ENCODE data around the gene APOD.

APOD gene

DNA sequence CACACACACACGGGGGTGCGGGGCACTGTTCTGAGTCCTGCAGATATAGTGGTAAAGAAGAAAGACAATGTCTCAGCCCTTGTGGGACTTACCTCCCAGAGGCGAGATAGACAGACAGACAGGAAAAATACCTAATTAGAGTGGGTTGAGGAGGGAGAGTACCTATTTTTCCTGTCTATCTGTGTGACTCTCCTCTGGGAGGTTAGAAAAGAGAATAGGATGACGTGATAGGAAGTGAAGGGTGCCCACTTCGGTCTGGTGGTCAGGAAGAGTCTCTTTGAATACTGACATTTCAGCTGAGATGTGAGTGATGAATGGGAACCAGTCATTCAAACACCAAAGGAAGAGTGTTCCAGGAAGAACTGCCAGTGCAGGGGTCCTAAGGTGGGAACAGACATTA is 4.1 kb upstream of the APOD start:
- ATAC-seq = no peak
- TF ChIP-seq, protein P1, sequence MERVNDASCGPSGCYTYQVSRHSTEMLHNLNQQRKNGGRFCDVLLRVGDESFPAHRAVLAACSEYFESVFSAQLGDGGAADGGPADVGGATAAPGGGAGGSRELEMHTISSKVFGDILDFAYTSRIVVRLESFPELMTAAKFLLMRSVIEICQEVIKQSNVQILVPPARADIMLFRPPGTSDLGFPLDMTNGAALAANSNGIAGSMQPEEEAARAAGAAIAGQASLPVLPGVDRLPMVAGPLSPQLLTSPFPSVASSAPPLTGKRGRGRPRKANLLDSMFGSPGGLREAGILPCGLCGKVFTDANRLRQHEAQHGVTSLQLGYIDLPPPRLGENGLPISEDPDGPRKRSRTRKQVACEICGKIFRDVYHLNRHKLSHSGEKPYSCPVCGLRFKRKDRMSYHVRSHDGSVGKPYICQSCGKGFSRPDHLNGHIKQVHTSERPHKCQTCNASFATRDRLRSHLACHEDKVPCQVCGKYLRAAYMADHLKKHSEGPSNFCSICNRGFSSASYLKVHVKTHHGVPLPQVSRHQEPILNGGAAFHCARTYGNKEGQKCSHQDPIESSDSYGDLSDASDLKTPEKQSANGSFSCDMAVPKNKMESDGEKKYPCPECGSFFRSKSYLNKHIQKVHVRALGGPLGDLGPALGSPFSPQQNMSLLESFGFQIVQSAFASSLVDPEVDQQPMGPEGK (CRISPR knock-in tag; IDR thresholded peaks at IDR 0.05; ENCODE audit: borderline replicate concordance) = no peak
- TF ChIP-seq RARB (CRISPR knock-in tag; IDR thresholded peaks at IDR 0.05) (no peak), CREB5 (CRISPR knock-in tag; IDR thresholded peaks at IDR 0.05; ENCODE audit: low read depth) (no peak), ESRRG (CRISPR knock-in tag; IDR thresholded peaks at IDR 0.05) (no peak), CSDC2 (CRISPR knock-in tag; IDR thresholded peaks at IDR 0.05) (no peak), GLIS3 (CRISPR knock-in tag; IDR thresholded peaks at IDR 0.05) (no peak), TOX (CRISPR knock-in tag; IDR thresholded peaks at IDR 0.05; ENCODE audit: borderline replicate concordance) (no peak), ZC3H10 (CRISPR knock-in tag; IDR thresholded peaks at IDR 0.05) (no peak), ZFP3 (CRISPR knock-in tag; IDR thresholded peaks at IDR 0.05) (no peak), SNAI2 (CRISPR knock-in tag; IDR thresholded peaks at IDR 0.05) (no peak)
- TF ChIP-seq, protein P2, sequence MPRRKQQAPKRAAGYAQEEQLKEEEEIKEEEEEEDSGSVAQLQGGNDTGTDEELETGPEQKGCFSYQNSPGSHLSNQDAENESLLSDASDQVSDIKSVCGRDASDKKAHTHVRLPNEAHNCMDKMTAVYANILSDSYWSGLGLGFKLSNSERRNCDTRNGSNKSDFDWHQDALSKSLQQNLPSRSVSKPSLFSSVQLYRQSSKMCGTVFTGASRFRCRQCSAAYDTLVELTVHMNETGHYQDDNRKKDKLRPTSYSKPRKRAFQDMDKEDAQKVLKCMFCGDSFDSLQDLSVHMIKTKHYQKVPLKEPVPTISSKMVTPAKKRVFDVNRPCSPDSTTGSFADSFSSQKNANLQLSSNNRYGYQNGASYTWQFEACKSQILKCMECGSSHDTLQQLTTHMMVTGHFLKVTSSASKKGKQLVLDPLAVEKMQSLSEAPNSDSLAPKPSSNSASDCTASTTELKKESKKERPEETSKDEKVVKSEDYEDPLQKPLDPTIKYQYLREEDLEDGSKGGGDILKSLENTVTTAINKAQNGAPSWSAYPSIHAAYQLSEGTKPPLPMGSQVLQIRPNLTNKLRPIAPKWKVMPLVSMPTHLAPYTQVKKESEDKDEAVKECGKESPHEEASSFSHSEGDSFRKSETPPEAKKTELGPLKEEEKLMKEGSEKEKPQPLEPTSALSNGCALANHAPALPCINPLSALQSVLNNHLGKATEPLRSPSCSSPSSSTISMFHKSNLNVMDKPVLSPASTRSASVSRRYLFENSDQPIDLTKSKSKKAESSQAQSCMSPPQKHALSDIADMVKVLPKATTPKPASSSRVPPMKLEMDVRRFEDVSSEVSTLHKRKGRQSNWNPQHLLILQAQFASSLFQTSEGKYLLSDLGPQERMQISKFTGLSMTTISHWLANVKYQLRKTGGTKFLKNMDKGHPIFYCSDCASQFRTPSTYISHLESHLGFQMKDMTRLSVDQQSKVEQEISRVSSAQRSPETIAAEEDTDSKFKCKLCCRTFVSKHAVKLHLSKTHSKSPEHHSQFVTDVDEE (CRISPR knock-in tag; IDR thresholded peaks at IDR 0.05) = no peak

DNA sequence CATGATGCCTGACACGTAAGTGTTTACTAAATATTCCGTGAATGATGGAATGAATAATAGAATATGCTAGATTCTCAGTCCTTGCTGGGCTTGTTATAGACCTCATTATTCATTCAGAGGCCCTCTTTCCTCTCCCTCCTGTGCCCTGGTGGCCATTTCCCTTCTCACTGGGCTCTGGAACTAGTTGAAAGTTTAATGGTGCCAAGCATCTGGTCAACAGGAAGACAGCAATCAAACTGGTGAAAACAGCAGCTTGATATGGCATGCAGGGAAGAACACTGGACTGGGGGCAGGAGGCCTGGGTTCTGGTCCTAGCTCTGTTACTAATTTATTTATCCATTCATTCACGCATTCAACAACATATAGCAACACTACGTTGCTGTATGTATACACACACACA is 3.7 kb upstream of the APOD start:
- ATAC-seq = no peak
- TF ChIP-seq, protein P3, sequence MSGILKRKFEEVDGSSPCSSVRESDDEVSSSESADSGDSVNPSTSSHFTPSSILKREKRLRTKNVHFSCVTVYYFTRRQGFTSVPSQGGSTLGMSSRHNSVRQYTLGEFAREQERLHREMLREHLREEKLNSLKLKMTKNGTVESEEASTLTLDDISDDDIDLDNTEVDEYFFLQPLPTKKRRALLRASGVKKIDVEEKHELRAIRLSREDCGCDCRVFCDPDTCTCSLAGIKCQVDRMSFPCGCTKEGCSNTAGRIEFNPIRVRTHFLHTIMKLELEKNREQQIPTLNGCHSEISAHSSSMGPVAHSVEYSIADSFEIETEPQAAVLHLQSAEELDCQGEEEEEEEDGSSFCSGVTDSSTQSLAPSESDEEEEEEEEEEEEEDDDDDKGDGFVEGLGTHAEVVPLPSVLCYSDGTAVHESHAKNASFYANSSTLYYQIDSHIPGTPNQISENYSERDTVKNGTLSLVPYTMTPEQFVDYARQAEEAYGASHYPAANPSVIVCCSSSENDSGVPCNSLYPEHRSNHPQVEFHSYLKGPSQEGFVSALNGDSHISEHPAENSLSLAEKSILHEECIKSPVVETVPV (CRISPR knock-in tag; IDR thresholded peaks at IDR 0.05) = no peak
- TF ChIP-seq PPARA (CRISPR knock-in tag; IDR thresholded peaks at IDR 0.05; ENCODE audit: borderline replicate concordance) (no peak), SNAI2 (CRISPR knock-in tag; IDR thresholded peaks at IDR 0.05) (no peak), ISL1 (CRISPR knock-in tag; IDR thresholded peaks at IDR 0.05) (no peak), RARB (CRISPR knock-in tag; IDR thresholded peaks at IDR 0.05) (no peak), TCF4 (CRISPR knock-in tag; IDR thresholded peaks at IDR 0.05; ENCODE audit: borderline replicate concordance) (no peak), CSDC2 (CRISPR knock-in tag; IDR thresholded peaks at IDR 0.05) (no peak), ESRRG (CRISPR knock-in tag; IDR thresholded peaks at IDR 0.05) (no peak)
- TF ChIP-seq, protein P2 (CRISPR knock-in tag; IDR thresholded peaks at IDR 0.05) = no peak

DNA sequence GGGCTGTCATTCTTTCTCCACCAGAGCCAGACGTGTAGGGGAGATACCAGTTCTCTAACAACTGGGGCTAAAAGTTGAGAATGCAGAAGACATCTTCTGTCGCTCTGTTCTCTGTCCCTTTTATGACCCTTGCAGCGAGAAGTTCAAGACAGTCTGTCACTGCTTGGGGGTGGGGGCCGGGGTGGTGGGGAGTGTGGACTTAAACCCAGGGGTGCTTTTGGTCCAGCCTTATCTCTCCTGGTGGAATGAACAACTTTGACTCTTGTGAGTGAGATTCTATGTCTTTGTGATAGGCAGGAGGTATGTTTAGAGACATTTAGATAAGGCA is 767 bp upstream of the APOD start:
- ATAC-seq = no peak
- no peak for TF ChIP-seq ZNF8 (CRISPR knock-in tag; IDR thresholded peaks at IDR 0.05)
- no peak for TF ChIP-seq ZC3H10 (CRISPR knock-in tag; IDR thresholded peaks at IDR 0.05)
- TF ChIP-seq BACH2 (CRISPR knock-in tag; IDR thresholded peaks at IDR 0.05; ENCODE audit: borderline replicate concordance) = no peak
- no peak for TF ChIP-seq OSR1 (CRISPR knock-in tag; IDR thresholded peaks at IDR 0.05)
- no peak for TF ChIP-seq RARB (CRISPR knock-in tag; IDR thresholded peaks at IDR 0.05)
- TF ChIP-seq SNAI2 (CRISPR knock-in tag; IDR thresholded peaks at IDR 0.05) = no peak
- no peak for TF ChIP-seq CSDC2 (CRISPR knock-in tag; IDR thresholded peaks at IDR 0.05)
- no peak for TF ChIP-seq GLIS3 (CRISPR knock-in tag; IDR thresholded peaks at IDR 0.05)
- no peak for TF ChIP-seq TOX (CRISPR knock-in tag; IDR thresholded peaks at IDR 0.05; ENCODE audit: borderline replicate concordance)
- no peak for TF ChIP-seq ISL1 (CRISPR knock-in tag; IDR thresholded peaks at IDR 0.05)
- no peak for TF ChIP-seq ESRRG (CRISPR knock-in tag; IDR thresholded peaks at IDR 0.05)
